ENCODE measurements around the gene RNF167.

DNA sequence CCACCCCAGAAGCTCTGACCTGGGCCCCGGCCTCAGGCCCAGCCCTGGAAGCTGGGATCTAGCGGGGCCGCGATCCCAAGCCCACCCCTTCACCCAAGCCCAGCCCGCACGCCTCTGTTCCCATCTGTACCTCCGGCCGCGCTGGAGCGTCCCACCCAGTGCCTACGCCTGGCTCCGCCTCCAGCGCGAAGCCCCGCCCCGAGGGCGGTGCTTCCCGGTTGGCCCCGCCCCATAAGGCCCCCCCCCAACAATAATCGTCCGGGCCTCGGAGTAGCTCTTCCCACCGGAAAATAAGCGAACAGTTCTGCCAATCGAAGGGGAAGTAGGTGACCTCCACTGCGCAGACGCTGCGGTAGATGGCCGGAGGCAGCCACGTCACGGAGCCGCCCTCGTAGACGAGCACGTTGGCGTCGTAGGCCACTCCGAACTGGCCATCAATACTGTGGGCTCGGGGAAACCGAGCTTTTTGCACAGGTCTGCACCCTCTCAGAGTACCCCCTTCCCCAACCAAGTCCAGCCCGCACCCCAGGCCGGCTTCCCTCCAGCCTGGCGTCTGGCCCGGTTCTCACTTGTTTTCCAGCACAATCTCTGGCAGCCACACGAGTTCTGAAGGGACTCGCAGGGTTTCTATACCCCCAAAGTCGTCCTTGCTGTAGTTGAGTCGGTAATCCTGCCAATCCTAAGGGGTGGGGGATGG is 38.3 kb upstream of the RNF167 start:
- TF ChIP-seq ARNT (IDR thresholded peaks at IDR 0.05) = no peak
- no peak for TF ChIP-seq SP1 (IDR thresholded peaks at IDR 0.05)

All from HEK293T (cell line).